OCI-LY7 (cell line): ENCODE results near the gene PPP2R5C.
"Not testable (repeated sequence)": the region's sequence is repeated elsewhere in the genome, so short reads cannot be mapped to it uniquely, and the experiment has no call there.

Source experiments
- EZH2phosphoT487 ChIP-seq: fragments of 200-600 bp; sonication (generic); IDR thresholded peaks from 2 replicates; pipeline ENCODE4 v1.6.1; 2018; ENCODE audit warnings: low read depth, borderline replicate concordance, mild to moderate bottlenecking, mixed run types, antibody characterized with exemption, low read length, moderate library complexity, mixed read lengths
- TF ChIP-seq, protein P1 (sequence below): fragments of 200-600 bp; sonication (generic); conservative IDR thresholded peaks from 2 replicates; pipeline ENCODE4 v1.5.1; 2014; ENCODE audit warnings: mild to moderate bottlenecking, antibody characterized with exemption, low read length, moderate library complexity, mixed read lengths

DNA sequence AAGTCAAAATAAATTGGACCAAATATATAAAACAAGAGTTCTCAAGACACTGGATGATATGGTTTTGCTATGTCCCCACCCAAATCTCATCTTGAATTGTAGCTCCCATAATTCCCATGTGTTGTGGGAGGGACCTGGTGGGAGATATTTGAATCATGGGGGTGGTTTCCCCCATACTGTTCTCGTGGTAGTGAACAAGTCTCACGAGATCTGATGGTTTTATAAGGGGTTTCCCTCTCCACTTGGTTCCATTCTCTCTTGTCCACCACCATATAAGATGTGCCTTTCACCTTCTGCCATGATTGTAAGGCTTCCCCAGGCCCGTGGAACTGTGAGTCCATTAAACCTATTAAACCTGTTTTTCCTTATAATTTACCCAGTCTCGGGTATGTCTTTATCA, 31.4 kb upstream of the PPP2R5C start:
- TF ChIP-seq, protein P1, sequence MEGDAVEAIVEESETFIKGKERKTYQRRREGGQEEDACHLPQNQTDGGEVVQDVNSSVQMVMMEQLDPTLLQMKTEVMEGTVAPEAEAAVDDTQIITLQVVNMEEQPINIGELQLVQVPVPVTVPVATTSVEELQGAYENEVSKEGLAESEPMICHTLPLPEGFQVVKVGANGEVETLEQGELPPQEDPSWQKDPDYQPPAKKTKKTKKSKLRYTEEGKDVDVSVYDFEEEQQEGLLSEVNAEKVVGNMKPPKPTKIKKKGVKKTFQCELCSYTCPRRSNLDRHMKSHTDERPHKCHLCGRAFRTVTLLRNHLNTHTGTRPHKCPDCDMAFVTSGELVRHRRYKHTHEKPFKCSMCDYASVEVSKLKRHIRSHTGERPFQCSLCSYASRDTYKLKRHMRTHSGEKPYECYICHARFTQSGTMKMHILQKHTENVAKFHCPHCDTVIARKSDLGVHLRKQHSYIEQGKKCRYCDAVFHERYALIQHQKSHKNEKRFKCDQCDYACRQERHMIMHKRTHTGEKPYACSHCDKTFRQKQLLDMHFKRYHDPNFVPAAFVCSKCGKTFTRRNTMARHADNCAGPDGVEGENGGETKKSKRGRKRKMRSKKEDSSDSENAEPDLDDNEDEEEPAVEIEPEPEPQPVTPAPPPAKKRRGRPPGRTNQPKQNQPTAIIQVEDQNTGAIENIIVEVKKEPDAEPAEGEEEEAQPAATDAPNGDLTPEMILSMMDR = not testable (repeated sequence)
- not testable (repeated sequence) for TF ChIP-seq EZH2phosphoT487
